ENCODE data around the gene PDIA6.

GRCh38 chr2:10753876-10754275 lies 58.7 kb downstream of the PDIA6 start:
- TF ChIP-seq, protein P1, sequence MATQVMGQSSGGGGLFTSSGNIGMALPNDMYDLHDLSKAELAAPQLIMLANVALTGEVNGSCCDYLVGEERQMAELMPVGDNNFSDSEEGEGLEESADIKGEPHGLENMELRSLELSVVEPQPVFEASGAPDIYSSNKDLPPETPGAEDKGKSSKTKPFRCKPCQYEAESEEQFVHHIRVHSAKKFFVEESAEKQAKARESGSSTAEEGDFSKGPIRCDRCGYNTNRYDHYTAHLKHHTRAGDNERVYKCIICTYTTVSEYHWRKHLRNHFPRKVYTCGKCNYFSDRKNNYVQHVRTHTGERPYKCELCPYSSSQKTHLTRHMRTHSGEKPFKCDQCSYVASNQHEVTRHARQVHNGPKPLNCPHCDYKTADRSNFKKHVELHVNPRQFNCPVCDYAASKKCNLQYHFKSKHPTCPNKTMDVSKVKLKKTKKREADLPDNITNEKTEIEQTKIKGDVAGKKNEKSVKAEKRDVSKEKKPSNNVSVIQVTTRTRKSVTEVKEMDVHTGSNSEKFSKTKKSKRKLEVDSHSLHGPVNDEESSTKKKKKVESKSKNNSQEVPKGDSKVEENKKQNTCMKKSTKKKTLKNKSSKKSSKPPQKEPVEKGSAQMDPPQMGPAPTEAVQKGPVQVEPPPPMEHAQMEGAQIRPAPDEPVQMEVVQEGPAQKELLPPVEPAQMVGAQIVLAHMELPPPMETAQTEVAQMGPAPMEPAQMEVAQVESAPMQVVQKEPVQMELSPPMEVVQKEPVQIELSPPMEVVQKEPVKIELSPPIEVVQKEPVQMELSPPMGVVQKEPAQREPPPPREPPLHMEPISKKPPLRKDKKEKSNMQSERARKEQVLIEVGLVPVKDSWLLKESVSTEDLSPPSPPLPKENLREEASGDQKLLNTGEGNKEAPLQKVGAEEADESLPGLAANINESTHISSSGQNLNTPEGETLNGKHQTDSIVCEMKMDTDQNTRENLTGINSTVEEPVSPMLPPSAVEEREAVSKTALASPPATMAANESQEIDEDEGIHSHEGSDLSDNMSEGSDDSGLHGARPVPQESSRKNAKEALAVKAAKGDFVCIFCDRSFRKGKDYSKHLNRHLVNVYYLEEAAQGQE (IDR thresholded peaks at IDR 0.05; ENCODE audit: low read depth, low read length), result no peak
- TF ChIP-seq DPF2 (IDR thresholded peaks at IDR 0.05) (no peak), TCF12 (IDR thresholded peaks at IDR 0.05; ENCODE audit: low read depth, low read length) (no peak), YBX1 (IDR thresholded peaks at IDR 0.05) (no peak), BCL11A (IDR thresholded peaks at IDR 0.05; ENCODE audit: low read depth, low read length) (no peak), TARDBP (IDR thresholded peaks at IDR 0.05; ENCODE audit: borderline replicate concordance) (no peak), EZH2 (IDR thresholded peaks at IDR 0.05; ENCODE audit: borderline replicate concordance, control insufficient read depth, low read depth, low read length) (no peak)
- TF ChIP-seq, protein P2, sequence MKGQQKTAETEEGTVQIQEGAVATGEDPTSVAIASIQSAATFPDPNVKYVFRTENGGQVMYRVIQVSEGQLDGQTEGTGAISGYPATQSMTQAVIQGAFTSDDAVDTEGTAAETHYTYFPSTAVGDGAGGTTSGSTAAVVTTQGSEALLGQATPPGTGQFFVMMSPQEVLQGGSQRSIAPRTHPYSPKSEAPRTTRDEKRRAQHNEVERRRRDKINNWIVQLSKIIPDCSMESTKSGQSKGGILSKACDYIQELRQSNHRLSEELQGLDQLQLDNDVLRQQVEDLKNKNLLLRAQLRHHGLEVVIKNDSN (IDR thresholded peaks at IDR 0.05; ENCODE audit: borderline replicate concordance, extremely low read length, insufficient read depth, low read depth, low read length), result no peak

Data from GM12878 (cell line).